Measurements from ENCODE around the gene RAPGEF1. TPM values are rescaled to one million over a fixed set of nuclear protein-coding genes. Genes with fewer than 3 reads are reported as not detected.

The RAPGEF1 gene
- total and polyA plus RNA-seq, 7 donors: 72.3 to 319 (median 268) TPM

- ATAC-seq (no peak), DNase-seq (no peak)
- Histone ChIP-seq H3K36me3 (ENCODE audit: insufficient read depth in 1 of 2, low read depth in 1 of 2) (no peaks in the 10 kb centered on the region), H3K27ac (no peak overlapping the region), H3K4me1 (peaks cover 3% of the 10 kb centered on the region), H3K27me3 (ENCODE audit: insufficient read depth in 3 of 3, low read length in 2 of 3) (no peaks in the 10 kb centered on the region), H3K9me3 (no peaks in the 10 kb centered on the region), H3K4me3 (no peak overlapping the region)
- TF ChIP-seq, protein P1, sequence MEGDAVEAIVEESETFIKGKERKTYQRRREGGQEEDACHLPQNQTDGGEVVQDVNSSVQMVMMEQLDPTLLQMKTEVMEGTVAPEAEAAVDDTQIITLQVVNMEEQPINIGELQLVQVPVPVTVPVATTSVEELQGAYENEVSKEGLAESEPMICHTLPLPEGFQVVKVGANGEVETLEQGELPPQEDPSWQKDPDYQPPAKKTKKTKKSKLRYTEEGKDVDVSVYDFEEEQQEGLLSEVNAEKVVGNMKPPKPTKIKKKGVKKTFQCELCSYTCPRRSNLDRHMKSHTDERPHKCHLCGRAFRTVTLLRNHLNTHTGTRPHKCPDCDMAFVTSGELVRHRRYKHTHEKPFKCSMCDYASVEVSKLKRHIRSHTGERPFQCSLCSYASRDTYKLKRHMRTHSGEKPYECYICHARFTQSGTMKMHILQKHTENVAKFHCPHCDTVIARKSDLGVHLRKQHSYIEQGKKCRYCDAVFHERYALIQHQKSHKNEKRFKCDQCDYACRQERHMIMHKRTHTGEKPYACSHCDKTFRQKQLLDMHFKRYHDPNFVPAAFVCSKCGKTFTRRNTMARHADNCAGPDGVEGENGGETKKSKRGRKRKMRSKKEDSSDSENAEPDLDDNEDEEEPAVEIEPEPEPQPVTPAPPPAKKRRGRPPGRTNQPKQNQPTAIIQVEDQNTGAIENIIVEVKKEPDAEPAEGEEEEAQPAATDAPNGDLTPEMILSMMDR (IDR thresholded peaks at IDR 0.05): no peak
- intact Hi-C loops (cut with DNase I): loop anchor here (5.0 to 10.0 kb wide), 3 partner anchors 371 to 401 kb away; no protein-coding TSS in a partner anchor
- 49 to 62% (median 50%) methylated on average over 2 of the region's 2 CpGs for WGBS, 3 donors
Measured at GRCh38 chr9:131745610-131746009, 5.7 kb upstream of the RAPGEF1 start.

DNA sequence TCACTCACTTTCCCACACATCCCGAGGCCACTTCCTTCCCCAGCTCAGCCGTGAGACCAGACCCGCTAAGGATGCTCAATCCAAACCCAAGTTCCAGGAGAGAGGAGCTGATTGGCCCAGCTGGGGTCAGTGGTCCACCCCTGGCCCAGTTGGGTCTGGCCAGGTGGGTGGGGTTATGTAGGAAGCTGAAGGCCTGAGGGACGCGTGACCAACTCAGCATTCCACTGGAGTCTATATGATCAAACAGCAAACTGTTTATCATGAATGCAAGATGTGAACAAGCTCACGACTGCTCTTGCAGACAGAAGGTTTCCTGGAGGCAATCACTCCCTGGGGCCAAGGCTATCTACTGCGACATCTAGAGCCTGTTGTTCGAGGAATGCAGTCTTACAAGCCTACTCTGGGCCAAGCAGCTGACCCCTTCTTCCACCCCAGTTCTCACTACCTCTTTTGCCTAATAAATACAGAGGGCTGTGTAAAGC is 4.9 kb upstream of the RAPGEF1 start:
- no peaks in the 10 kb centered on the region for H3K9me3 ChIP-seq
- DNase-seq: no peak
- H3K27me3 ChIP-seq (ENCODE audit: insufficient read depth in 3 of 3, low read length in 2 of 3): no peaks in the 10 kb centered on the region
- TF ChIP-seq, protein P1 (IDR thresholded peaks at IDR 0.05): no peak
- intact Hi-C loops (cut with DNase I): loop anchor here (5.0 to 10.0 kb wide), 3 partner anchors 370 to 400 kb away; no protein-coding TSS in a partner anchor
- no peaks in the 10 kb centered on the region for H3K36me3 ChIP-seq (ENCODE audit: insufficient read depth in 1 of 2, low read depth in 1 of 2)
- no peak overlapping the region for H3K4me3 ChIP-seq
- WGBS, 3 donors: 77 to 82% (median 78%) methylated on average over 8 of the region's 8 CpGs
- ATAC-seq: no peak
- no peak overlapping the region for H3K27ac ChIP-seq
- peaks cover 8% of the 10 kb centered on the region for H3K4me1 ChIP-seq

- H3K9me3 ChIP-seq: no peaks in the 10 kb centered on the region
- no peak for ATAC-seq
- H3K4me3 ChIP-seq: no peak overlapping the region
- TF ChIP-seq, protein P1 (IDR thresholded peaks at IDR 0.05): no peak
- peaks cover 8% of the 10 kb centered on the region for H3K4me1 ChIP-seq
- no peak for DNase-seq
- no peaks in the 10 kb centered on the region for H3K27me3 ChIP-seq (ENCODE audit: insufficient read depth in 3 of 3, low read length in 2 of 3)
- WGBS, 3 donors: 74 to 84% (median 80%) methylated on average over 9 of the region's 9 CpGs
- intact Hi-C loops (cut with DNase I): loop anchor here (10.0 kb wide), 2 partner anchors 369 to 399 kb away; no protein-coding TSS in a partner anchor
- peak overlapping the region; percentile 2 for H3K27ac ChIP-seq
- no peaks in the 10 kb centered on the region for H3K36me3 ChIP-seq (ENCODE audit: insufficient read depth in 1 of 2, low read depth in 1 of 2)
Measured at GRCh38 chr9:131744171-131744719, 4.4 kb upstream of the RAPGEF1 start.

DNA sequence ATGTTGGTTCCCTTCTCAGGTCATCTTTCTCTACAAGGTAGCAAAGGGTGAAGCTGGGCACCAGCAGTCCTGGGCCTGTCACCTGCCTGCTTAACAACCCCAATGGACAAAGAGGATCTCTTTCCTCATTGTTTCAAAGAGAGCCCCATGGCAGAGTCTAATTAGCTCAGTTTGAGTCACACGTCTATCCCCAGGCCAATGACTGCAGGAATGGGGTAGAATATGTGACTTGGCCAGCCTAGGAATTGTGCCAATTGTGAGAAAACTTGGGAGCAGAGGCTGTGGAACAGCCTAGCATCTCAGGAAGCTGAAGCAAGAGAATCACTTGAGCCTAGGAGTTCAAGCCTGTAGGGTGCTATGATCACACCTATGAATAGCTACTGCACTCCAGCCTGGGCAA is 3.6 kb upstream of the RAPGEF1 start:
- Histone ChIP-seq H3K4me1 (peaks cover 13% of the 10 kb centered on the region), H3K4me3 (no peak overlapping the region), H3K27me3 (ENCODE audit: insufficient read depth in 3 of 3, low read length in 2 of 3) (no peaks in the 10 kb centered on the region), H3K36me3 (ENCODE audit: insufficient read depth in 1 of 2, low read depth in 1 of 2) (no peaks in the 10 kb centered on the region), H3K9me3 (no peaks in the 10 kb centered on the region), H3K27ac (no peak overlapping the region)
- WGBS, 3 donors: 71 to 88% (median 76%) methylated on average over 1 of the region's 1 CpG
- intact Hi-C loops (cut with DNase I): loop anchor here (10.0 kb wide), 2 partner anchors 369 to 399 kb away; no protein-coding TSS in a partner anchor
- no peak for ATAC-seq
- TF ChIP-seq, protein P1 (IDR thresholded peaks at IDR 0.05): no peak
- DNase-seq: no peak

All from psoas muscle (tissue), 8 donors.